ENCODE measurements around the gene MAK.

Gene MAK

GRCh38 chr6:10763006-10763405 is 75.3 kb downstream of the MAK start:
- Histone ChIP-seq H3K9ac (ENCODE audit: low read length) (no peak overlapping the region), H4K91ac (ENCODE audit: low read length) (no peak overlapping the region), H3K14ac (ENCODE audit: low read length in 2 of 2) (no peak overlapping the region), H3K4me1 (ENCODE audit: control insufficient read depth, insufficient read depth, low read depth, low read length) (peaks cover 10% of the 10 kb centered on the region), H3K18ac (ENCODE audit: low read depth in 1 of 2, low read length in 2 of 2) (no peak overlapping the region), H2BK120ac (ENCODE audit: low read depth, low read length) (no peak overlapping the region), H2AK5ac (ENCODE audit: low read length, severe bottlenecking) (no peak overlapping the region), H2BK15ac (ENCODE audit: low read depth, poor library complexity, severe bottlenecking) (no peak overlapping the region), H3K4me2 (ENCODE audit: low read length, poor library complexity, severe bottlenecking) (no peak overlapping the region), H2BK12ac (ENCODE audit: low read length in 2 of 2) (no peak overlapping the region), H2AFZ (ENCODE audit: low read depth, low read length) (no peak overlapping the region), H2BK5ac (ENCODE audit: low read depth, low read length, poor library complexity, severe bottlenecking) (no peak overlapping the region), H3K36me3 (ENCODE audit: control insufficient read depth in 1 of 2, insufficient read depth in 2 of 2, low read depth in 1 of 2, low read length in 2 of 2) (peaks cover 9 to 10% of the 10 kb centered on the region in 2 experiments), H4K8ac (ENCODE audit: low read length) (no peak overlapping the region), H3K9me3 (ENCODE audit: control insufficient read depth, low read length) (no peaks in the 10 kb centered on the region), H3K27me3 (ENCODE audit: control insufficient read depth in 1 of 2, insufficient read depth in 1 of 2, low read length in 2 of 2) (no peaks in the 10 kb centered on the region), H3K4me3 (ENCODE audit: insufficient read depth in 1 of 2, low read depth in 1 of 2, low read length in 2 of 2) (no peak overlapping the region), H3K4ac (ENCODE audit: low read depth in 1 of 2, low read length in 2 of 2) (no peak overlapping the region), H3K79me1 (replicated peaks; ENCODE audit: low read length, poor library complexity, severe bottlenecking) (peaks cover 19% of the 10 kb centered on the region), H3K23ac (ENCODE audit: low read length in 2 of 2) (no peak overlapping the region), H3K27ac (ENCODE audit: low read length, poor library complexity, severe bottlenecking) (no peak overlapping the region)
- DNase-seq = peak; percentile 72
- WGBS = 50% methylated on average over 1 of the region's 2 CpGs

GRCh38 chr6:10759884-10760329 is 78.4 kb downstream of the MAK start:
- no peak overlapping the region for H3K4ac ChIP-seq (ENCODE audit: low read depth in 1 of 2, low read length in 2 of 2)
- WGBS = 67% methylated on average over 6 of the region's 6 CpGs
- H3K23ac ChIP-seq (ENCODE audit: low read length in 2 of 2) = no peak overlapping the region
- H3K14ac ChIP-seq (ENCODE audit: low read length in 2 of 2) = no peak overlapping the region
- H2BK120ac ChIP-seq (ENCODE audit: low read depth, low read length) = no peak overlapping the region
- H2BK15ac ChIP-seq (ENCODE audit: low read depth, poor library complexity, severe bottlenecking) = no peak overlapping the region
- H3K9ac ChIP-seq (ENCODE audit: low read length) = peak overlapping the region; percentile 65
- H3K4me1 ChIP-seq (ENCODE audit: control insufficient read depth, insufficient read depth, low read depth, low read length) = peaks cover 10% of the 10 kb centered on the region
- no peaks in the 10 kb centered on the region for H3K9me3 ChIP-seq (ENCODE audit: control insufficient read depth, low read length)
- H3K4me3 ChIP-seq (ENCODE audit: insufficient read depth in 1 of 2, low read depth in 1 of 2, low read length in 2 of 2) = peak overlapping the region in 1 of 2 experiments; percentile 56
- peaks cover 16 to 31% of the 10 kb centered on the region in 2 experiments for H3K36me3 ChIP-seq (ENCODE audit: control insufficient read depth in 1 of 2, insufficient read depth in 2 of 2, low read depth in 1 of 2, low read length in 2 of 2)
- H2BK5ac ChIP-seq (ENCODE audit: low read depth, low read length, poor library complexity, severe bottlenecking) = no peak overlapping the region
- peak overlapping the region; percentile 85 for H3K27ac ChIP-seq (ENCODE audit: low read length, poor library complexity, severe bottlenecking)
- H2AFZ ChIP-seq (ENCODE audit: low read depth, low read length) = no peak overlapping the region
- no peak overlapping the region for H4K91ac ChIP-seq (ENCODE audit: low read length)
- peaks cover 29% of the 10 kb centered on the region for H3K79me1 ChIP-seq (replicated peaks; ENCODE audit: low read length, poor library complexity, severe bottlenecking)
- no peaks in the 10 kb centered on the region for H3K27me3 ChIP-seq (ENCODE audit: control insufficient read depth in 1 of 2, insufficient read depth in 1 of 2, low read length in 2 of 2)
- peak overlapping the region; percentile 47 for H2AK5ac ChIP-seq (ENCODE audit: low read length, severe bottlenecking)
- peak; percentile 61 for DNase-seq
- no peak overlapping the region for H3K18ac ChIP-seq (ENCODE audit: low read depth in 1 of 2, low read length in 2 of 2)
- no peak overlapping the region for H4K8ac ChIP-seq (ENCODE audit: low read length)
- no peak overlapping the region for H2BK12ac ChIP-seq (ENCODE audit: low read length in 2 of 2)
- no peak overlapping the region for H3K4me2 ChIP-seq (ENCODE audit: low read length, poor library complexity, severe bottlenecking)

- Histone ChIP-seq H3K79me1 (replicated peaks; ENCODE audit: low read length, poor library complexity, severe bottlenecking) (peaks cover 34% of the 10 kb centered on the region), H2AK5ac (ENCODE audit: low read length, severe bottlenecking) (no peak overlapping the region), H2BK12ac (ENCODE audit: low read length in 2 of 2) (no peak overlapping the region), H3K14ac (ENCODE audit: low read length in 2 of 2) (no peak overlapping the region), H3K4me3 (ENCODE audit: insufficient read depth in 1 of 2, low read depth in 1 of 2, low read length in 2 of 2) (peak overlapping the region in 1 of 2 experiments; percentile 56), H4K8ac (ENCODE audit: low read length) (no peak overlapping the region), H3K18ac (ENCODE audit: low read depth in 1 of 2, low read length in 2 of 2) (no peak overlapping the region), H4K91ac (ENCODE audit: low read length) (no peak overlapping the region), H3K9me3 (ENCODE audit: control insufficient read depth, low read length) (no peaks in the 10 kb centered on the region), H2AFZ (ENCODE audit: low read depth, low read length) (no peak overlapping the region), H3K23ac (ENCODE audit: low read length in 2 of 2) (no peak overlapping the region), H3K4me1 (ENCODE audit: control insufficient read depth, insufficient read depth, low read depth, low read length) (peaks cover 10% of the 10 kb centered on the region), H3K27ac (ENCODE audit: low read length, poor library complexity, severe bottlenecking) (peak overlapping the region; percentile 85), H3K36me3 (ENCODE audit: control insufficient read depth in 1 of 2, insufficient read depth in 2 of 2, low read depth in 1 of 2, low read length in 2 of 2) (peaks cover 19 to 36% of the 10 kb centered on the region in 2 experiments), H2BK120ac (ENCODE audit: low read depth, low read length) (no peak overlapping the region), H2BK15ac (ENCODE audit: low read depth, poor library complexity, severe bottlenecking) (no peak overlapping the region), H3K27me3 (ENCODE audit: control insufficient read depth in 1 of 2, insufficient read depth in 1 of 2, low read length in 2 of 2) (no peaks in the 10 kb centered on the region), H3K4me2 (ENCODE audit: low read length, poor library complexity, severe bottlenecking) (no peak overlapping the region), H2BK5ac (ENCODE audit: low read depth, low read length, poor library complexity, severe bottlenecking) (peak overlapping the region; percentile 9), H3K9ac (ENCODE audit: low read length) (peak overlapping the region; percentile 65), H3K4ac (ENCODE audit: low read depth in 1 of 2, low read length in 2 of 2) (no peak overlapping the region)
- peak; percentile 85 for DNase-seq
- WGBS = 20% methylated on average over 2 of the region's 3 CpGs
These were observed 79.0 kb downstream of the MAK start for GRCh38 chr6:10759312-10759839.

- no peak overlapping the region for H2BK15ac ChIP-seq (ENCODE audit: low read depth, poor library complexity, severe bottlenecking)
- H3K27ac ChIP-seq (ENCODE audit: low read length, poor library complexity, severe bottlenecking) = no peak overlapping the region
- peaks cover 8% of the 10 kb centered on the region for H3K4me1 ChIP-seq (ENCODE audit: control insufficient read depth, insufficient read depth, low read depth, low read length)
- no peak overlapping the region for H2BK5ac ChIP-seq (ENCODE audit: low read depth, low read length, poor library complexity, severe bottlenecking)
- no peak overlapping the region for H4K8ac ChIP-seq (ENCODE audit: low read length)
- no peak overlapping the region for H3K23ac ChIP-seq (ENCODE audit: low read length in 2 of 2)
- H3K36me3 ChIP-seq (ENCODE audit: control insufficient read depth in 1 of 2, insufficient read depth in 2 of 2, low read depth in 1 of 2, low read length in 2 of 2) = peaks cover 40 to 66% of the 10 kb centered on the region in 2 experiments
- no CpG with 5 or more reads among the region's 1 CpG for WGBS
- no peak overlapping the region for H2AK5ac ChIP-seq (ENCODE audit: low read length, severe bottlenecking)
- no peak overlapping the region for H3K4ac ChIP-seq (ENCODE audit: low read depth in 1 of 2, low read length in 2 of 2)
- no peak for DNase-seq
- H3K4me2 ChIP-seq (ENCODE audit: low read length, poor library complexity, severe bottlenecking) = no peak overlapping the region
- H3K18ac ChIP-seq (ENCODE audit: low read depth in 1 of 2, low read length in 2 of 2) = no peak overlapping the region
- no peaks in the 10 kb centered on the region for H3K9me3 ChIP-seq (ENCODE audit: control insufficient read depth, low read length)
- H3K79me1 ChIP-seq (replicated peaks; ENCODE audit: low read length, poor library complexity, severe bottlenecking) = peaks cover 35% of the 10 kb centered on the region
- H2BK12ac ChIP-seq (ENCODE audit: low read length in 2 of 2) = no peak overlapping the region
- H3K14ac ChIP-seq (ENCODE audit: low read length in 2 of 2) = no peak overlapping the region
- H3K27me3 ChIP-seq (ENCODE audit: control insufficient read depth in 1 of 2, insufficient read depth in 1 of 2, low read length in 2 of 2) = no peaks in the 10 kb centered on the region
- no peak overlapping the region for H4K91ac ChIP-seq (ENCODE audit: low read length)
- no peak overlapping the region for H3K9ac ChIP-seq (ENCODE audit: low read length)
- H2BK120ac ChIP-seq (ENCODE audit: low read depth, low read length) = no peak overlapping the region
- no peak overlapping the region for H2AFZ ChIP-seq (ENCODE audit: low read depth, low read length)
- H3K4me3 ChIP-seq (ENCODE audit: insufficient read depth in 1 of 2, low read depth in 1 of 2, low read length in 2 of 2) = no peak overlapping the region
These were observed 82.3 kb downstream of the MAK start for GRCh38 chr6:10756085-10756484.

Data from mesenchymal stem cell (in vitro differentiated cells and primary cell).